Lung microvascular endothelial cell (primary cell): ENCODE measurements around the gene SCRG1. TPM values are rescaled to one million over a fixed set of nuclear protein-coding genes. Genes with fewer than 3 reads are reported as not detected.

Source experiments
- DNase-seq, 2 donors: peaks; one replicate each; pipeline versions ENCODE4 v3.0.0 to v3.0.0-alpha.2; 2010; ENCODE audit warnings: low read depth in 2 of 2
- total RNA-seq: library from RNA; depleted of rRNA; stranded (reverse); fragments of >200 nt; gene quantifications from 2 replicates; pipeline ENCODE4 v1.2.1, GENCODE V29; 2014

Gene SCRG1
- total RNA-seq, 1 donor from 2014 or later: not detected

DNA sequence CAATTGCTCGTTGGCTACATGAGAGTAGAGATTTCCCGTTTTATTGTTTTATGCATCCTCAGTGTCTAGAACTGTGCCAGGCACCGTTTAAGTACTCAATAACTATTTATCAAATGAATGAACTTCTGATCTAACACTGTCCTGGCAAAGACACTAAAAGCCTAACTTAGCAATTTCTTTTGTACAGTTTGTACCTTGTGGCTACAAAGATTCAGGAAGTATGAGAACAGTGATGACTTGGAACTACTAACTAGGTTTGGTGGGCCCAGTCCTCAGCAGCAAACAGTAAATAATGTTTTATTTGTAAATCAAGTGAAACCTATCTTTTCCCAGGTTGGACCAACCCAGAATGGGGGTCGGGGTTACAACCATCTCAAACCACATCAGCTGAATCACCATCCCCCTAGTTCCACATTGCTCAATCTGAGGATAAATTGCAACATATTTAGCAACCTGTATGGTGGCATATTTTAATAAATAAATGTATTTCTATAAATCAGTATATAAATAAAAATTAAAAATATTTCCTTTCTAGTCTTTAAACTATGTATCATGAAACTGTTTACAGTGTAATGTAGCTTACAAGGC is 12.3 kb upstream of the SCRG1 start:
- DNase-seq: no peak

DNA sequence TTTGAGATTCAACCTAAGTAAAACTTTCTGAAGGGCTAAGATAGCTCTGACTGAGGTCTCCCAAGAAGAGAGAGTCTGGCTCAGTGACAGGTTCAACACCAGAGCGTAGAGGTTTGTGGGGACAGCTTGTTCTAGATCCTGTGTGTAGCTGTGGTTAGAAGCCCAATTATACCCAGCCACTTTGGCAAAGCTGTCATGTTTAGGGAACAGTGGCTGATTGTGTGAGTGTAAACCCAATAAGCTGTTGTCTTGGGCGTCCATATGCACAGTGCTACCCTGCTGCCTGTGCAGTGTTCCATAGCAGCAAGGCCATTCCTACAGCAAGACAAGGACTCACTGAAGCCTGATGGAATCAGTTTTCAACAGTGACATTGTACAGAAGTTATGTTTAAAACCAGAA is 11.2 kb upstream of the SCRG1 start:
- DNase-seq: no peak

DNA sequence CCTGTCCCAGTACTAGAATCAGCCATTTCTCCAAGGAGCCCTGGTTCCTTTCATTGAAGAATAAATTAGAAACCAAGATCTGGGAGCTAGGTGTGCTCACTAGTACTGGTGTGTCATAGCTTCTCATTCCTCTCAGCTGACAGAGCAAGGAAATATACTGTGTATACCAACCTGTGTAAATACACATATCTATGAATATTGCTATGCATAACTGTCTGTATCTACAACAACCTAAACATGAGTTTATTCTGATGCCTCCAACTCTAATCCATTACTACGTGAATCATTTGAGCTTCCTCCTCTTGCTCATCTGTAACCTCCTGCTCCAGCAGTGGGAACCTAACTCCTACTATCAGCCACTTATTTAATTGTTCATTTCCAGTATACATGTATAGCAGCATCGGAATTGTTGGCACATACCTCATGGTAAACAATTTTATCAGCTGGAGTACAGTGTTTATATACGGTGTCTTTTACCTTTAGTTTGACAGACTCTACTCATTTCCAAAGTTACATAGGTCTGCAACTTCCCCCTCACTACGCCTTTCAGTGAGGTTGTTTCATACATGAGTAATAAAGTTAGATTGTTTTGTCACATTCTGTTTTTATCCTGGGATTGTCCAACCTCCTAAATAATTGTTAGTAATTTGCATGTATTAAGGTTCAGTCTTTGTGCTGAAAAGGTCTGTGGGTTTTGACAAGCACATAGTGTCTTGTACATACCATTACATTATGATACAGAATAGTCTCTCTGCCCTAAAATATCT is 7.1 kb upstream of the SCRG1 start:
- no peak for DNase-seq

DNA sequence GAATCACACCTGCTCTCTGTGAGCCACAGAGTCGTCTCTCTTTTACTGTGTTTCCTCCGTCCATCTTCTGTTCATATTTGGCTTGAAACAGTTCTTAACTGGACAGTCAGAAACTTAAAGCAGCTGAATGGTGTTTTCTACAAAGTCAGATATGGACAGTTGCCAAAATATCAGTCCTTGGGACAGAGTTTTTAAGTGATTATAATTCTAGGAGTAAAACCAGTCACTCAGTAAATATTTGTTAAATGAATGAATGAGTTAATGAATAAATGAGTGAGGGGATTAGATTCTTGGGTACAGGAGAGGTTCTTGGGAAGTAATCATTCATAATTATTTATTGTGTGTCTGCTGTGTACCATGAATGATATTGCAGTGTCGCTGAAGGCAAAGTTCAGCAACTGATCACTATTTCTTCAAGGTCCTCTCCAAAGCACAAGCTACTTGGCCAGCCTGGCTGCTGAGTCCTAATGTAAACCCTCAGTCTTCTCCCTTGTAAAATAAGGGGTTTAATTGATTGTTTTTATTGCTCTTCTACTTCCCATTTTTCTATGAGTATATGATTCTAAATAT is 5.5 kb upstream of the SCRG1 start:
- no peak for DNase-seq

DNA sequence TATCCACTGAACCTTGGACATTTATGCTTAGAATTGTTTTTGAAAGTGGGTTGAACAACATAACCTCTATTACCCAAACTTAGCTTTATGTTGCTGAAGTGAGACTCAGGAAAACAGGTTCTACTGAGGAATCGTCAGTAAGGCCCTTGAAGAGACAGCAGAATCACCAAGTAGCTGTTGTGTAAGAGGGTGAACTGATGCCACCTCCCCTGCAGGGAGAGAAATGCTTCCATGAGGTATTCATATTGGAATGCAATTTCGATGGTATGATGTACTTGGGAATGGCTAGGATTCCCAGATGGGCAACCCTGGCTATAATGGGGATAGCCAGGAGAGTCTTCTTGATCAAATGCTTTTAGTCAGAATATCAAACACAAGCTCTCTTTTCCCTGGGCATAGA is 4.1 kb upstream of the SCRG1 start:
- no peak for DNase-seq

DNA sequence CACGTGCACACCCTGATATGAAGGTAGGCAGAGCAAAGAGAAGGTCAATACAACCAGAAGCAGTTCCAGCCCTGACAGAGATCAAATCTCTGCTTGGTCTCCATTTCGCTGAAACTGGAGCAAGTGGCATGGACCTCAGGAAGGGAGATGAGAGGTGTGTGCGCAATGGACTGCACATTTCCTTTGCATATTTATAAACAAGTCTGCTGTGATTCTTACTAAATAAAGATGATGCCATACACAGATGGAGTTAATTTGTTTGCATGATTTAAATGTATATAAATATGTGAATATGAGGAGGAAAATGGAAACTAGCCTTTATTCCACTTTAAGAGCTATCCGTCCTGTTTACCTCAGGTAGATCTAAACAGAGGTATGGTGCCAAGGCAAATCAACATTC is 2.1 kb upstream of the SCRG1 start:
- DNase-seq: no peak

DNA sequence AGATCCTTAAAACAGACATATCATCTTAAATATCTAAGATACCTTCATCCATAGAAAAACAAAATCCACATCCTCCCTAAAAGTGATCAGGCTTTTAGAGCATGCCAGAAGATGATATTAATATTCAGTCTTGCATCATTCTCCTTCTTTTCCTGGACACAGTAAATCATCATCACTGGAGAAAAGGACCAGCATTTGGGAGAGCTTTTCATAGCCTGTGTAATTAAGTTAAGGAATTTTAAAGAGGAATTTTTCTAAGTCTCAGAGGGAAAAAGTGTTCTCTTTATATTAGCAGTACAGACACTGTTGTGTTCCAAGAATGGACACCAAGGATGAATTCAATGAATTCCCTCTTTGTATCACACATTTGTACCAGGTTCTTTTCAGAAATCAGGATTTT is 696 bp downstream of the SCRG1 start:
- DNase-seq: no peak

DNA sequence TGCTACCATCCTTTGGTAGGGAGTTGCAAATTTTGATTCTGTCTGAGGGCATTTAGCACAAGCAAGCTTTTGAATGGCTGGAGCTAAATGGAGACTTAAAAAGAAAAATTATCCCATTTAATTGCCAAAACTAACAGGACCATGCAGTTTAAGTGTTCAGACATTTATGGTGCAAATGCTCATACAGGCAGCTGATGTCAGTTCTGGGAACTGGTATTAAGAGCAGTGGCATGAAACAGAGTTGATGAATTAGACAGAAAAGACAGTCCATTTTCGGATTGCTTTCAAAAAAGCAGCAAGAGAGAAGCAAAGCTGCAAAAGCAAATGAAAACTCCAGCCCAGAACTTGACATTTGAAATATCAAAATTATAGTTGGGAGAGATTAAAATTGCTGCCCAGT is 1.3 kb downstream of the SCRG1 start:
- DNase-seq: no peak

DNA sequence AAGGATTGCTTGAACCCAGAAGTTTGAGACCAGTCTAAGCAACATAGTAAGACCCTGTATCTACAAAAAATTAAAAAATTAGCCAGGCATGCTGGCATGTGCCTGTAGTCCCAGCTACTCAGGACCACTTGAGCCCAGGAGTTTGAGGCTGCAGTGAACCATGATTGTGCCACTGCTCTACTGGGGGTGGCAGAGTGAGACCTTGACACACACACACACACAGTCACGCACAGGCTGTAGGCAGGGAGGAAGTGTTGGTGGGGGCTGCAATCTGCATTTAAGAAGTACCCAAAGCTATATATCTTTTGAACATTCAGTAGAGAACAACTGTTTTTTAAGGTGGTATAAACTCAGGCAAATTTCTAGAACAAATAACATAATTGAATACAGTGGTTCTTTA is 7.2 kb downstream of the SCRG1 start:
- DNase-seq: no peak

DNA sequence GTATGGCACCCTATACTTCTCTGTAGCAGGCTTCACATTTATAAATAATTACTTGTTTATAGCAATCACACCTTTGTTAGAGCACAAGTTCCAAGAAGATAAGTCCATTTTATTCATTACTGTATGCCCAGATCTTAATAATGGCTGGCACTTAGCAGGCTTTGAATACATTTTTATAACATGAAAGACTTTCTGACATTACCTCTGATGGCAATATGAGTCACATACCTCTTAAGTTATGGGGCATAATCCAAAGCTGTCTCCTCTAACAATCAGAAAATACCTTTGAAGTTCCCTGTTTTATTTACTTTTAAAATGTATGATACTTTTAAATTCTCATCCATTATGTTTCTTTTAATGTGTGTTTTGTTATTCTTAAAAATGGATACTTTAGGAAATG is 12.2 kb downstream of the SCRG1 start:
- DNase-seq: no peak

DNA sequence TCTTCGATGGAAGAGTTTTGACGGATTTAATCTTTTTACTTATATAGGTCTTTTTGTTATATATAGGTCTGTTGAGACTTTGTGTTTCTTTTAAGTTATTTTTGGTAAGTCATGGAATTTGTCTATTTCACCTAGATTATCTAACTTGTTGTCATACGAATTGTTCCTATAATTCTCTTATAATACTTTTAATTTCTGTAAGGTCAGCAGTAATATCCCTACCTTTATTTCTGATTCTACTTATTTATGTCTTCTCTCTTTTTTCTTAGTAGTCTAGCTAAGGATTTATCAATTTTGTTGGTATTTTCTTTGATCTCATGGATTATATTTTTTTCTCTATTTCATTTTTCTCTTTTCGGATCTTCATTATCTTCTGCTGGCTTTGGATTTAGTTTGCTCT is 16.6 kb downstream of the SCRG1 start:
- DNase-seq: no peak

DNA sequence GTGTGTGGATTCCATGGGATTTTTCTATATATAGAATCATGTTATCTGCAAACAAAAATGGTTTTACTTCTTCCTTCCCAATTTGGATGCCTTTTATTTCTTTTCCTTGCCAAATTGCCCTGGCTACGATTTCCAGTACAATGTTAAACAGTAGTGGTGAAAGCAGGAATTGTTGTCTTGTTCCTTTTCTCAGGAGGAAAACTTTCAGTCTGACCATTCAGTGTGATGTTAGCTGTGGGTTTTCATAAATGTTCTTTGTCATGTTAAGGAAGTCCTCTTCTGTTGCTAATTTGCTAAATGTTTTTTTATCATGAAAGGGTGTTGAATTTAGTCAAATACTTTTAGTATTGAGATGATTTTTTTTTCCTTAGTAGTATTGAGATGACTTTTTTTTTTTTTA is 17.3 kb downstream of the SCRG1 start:
- peak in 1 of 2 donors; percentile 20 for DNase-seq

DNA sequence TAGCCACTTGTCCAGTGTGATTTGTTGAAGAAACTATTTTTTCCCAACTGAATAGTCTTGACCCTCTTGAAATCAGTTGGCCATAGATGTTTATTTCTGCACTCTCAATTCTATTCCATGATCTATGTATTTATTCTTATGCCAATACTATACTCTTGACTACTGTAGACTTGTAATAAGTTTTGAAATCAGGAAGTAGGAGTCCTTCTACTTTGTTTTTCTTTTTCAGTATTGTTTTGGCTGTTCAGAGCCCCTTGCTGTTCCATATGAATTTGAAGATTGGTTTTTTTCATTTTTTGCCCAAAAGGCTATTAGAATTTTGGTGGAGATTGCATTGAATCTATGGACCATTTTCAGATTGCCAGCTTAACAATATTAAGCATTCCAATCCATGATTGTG is 17.9 kb downstream of the SCRG1 start:
- no peak for DNase-seq

DNA sequence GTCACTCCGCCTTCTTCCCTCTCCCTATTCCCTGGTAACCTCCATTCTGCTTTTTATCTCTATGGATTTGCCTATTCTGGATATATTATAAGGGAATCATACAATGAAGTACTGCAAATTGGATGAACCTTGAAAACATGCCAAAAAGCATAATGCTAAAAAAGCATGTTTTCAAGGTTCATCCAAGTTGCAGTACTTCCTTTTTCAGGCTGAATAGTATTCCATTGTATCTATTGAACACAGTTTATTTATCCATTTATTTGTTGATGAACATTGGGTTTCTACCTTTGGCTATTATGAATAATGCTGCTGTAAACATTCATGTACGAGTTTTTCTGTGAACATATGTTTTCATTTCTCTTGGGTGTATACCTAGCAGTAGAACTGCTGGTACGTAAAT is 19.0 kb downstream of the SCRG1 start:
- DNase-seq: no peak

DNA sequence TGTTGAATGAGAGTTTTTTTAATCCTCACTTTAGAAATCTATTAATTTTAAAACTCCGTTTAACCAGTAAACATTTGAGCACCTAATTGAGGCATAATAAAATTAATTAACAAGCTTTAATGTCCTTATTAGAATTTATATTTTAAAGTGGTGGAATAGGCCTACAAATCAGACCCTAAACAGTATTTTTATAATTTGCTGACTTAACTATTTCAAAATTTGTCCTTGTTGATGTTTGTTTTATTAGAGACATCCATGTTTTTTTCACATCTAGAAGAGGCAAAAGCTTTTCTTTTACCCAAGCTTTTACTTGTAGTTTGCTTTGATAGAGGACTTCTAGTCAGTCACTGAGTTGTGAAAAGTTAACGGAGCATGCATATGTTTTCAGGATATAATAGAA is 24.3 kb downstream of the SCRG1 start:
- no peak for DNase-seq

DNA sequence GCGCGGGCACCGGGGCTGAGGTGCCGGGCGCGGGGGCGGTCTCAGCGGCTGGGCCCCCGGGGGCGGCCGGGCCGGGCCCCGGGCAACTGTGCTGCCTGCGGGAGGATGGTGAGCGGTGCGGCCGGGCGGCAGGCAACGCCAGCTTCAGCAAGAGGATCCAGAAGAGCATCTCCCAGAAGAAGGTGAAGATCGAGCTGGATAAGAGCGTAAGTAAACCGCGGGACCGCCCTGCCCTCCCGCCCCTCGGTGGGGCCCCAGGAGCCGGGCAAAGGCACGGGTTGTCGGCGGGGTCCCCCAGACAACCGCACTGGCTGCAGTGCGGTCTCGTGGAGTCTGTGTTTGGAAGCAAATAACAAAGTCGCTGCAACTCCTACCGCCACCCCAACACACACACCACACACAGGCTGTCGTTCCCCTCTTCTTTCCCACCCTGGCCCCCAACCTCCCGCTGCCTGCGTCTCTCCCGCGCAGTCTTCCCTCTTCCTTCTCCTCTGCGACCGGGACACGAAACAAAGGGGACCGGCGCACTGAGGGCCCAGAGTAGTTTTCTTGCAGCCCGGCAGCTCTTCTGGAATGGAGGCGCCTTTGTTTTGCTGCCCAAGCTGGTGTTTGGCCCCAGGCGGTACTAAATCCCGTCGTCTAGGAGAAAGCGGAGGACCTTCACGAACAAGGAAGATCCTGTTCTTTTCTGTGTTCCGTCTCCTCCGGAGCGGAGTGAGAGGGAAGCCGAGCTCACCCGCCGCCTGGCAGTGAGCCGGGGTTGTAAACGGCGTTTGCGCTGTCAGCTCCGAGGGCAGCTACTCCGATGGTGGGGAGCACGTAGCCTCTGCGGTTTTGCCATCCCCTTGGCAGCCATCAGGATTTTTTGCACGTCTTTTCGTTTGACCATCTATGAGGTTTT is 27.4 kb downstream of the SCRG1 start:
- DNase-seq: peak; percentile 68 to 81

DNA sequence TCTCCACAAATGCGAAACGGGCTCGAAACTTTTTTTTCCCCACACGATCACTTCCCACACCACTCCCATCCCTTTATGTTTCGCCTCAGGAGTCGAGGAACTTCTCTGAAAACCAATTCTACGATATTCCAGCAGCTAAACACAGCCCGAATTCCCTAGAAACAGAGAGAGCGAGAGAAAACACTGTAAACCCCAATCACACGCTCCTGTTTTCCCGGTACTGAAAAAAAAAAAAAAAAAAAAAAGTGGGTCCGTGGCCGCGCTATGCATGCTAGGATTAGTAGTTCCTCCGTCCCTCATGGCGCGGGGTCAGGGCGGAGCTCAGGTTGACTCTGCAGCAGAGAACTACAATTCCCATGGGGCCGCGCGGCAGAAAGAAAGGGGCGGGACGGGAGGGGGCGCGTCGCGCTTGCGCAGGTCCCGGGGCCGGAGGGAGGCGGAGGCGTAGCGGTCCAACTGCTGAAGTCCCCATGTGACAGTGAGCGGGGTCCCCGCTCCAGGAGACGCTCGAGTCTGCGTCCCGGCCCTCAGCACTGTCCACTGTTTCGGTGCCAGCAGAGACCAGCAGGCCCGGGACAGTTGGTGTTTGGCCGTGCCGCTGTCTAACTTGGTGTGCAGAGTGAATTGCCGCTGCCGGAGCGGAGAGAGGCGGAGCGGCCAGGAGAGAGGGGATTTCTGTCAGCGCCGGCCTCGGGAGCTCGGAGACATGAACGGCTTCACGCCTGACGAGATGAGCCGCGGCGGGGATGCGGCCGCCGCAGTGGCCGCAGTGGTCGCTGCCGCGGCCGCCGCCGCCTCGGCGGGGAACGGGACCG is 28.2 kb downstream of the SCRG1 start, which contains the start of gene SAP30:
SAP30 (plus strand) TSS at position 478 of the 815 bp plus-strand sequence; CDS start at position 707, 229 bp downstream.
- DNase-seq: peak; percentile 99 to 100

DNA sequence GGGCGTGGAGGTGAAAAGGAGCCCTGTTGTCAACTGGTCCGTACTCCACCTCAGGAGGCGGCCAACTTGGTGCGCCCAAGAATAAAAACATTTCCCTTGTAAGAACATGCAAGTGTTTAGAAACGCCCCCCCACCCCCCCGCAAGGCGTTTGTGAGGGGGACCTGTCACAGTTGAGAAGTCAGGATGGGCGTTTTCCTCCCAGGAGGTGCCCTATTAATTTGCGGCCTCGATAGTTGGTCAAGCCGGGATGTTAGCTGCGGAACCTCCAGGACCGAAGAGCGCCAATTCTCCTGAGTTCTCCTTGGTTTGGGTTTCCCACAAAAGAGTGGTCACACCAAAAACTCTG is 28.8 kb downstream of the SCRG1 start:
- DNase-seq: no peak

DNA sequence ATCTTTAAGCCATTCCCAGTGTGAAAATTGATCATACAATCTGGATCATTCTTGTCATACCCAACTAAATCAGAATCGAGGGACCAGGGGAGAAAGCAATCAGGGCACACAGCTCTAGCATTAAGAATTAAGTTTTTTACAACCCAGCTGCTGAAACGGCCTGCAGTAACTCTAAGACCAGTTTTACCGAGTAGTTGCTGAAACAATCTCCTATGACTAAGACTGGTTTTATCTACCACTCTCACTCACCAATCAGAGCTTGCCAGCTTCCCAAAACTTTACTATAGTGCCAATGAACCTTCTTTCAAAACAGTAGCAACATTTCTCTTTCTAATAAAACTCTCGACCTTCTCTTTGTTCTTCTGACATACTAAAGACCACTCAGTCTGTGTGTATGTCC is 31.0 kb downstream of the SCRG1 start:
- peak; percentile 10 to 19 for DNase-seq

DNA sequence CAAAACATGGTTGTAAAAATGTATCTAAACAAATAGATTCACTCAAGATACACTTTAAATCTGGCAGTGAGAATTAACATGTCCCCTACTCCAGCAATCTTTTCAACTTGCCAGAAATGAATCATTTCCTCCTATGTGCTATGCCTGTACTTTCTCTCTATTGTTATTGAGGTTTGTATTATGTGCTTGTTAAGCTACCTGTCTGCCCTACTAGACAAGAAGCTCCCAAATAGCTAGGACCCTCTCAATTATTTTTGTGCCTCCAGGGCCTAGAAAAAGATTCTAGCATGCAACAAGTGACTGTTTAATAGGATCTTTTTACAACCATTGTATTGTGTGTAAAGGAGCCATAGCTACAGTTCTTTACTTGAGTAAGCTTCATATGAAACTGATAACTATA is 31.6 kb downstream of the SCRG1 start:
- peak; percentile 63 to 77 for DNase-seq

DNA sequence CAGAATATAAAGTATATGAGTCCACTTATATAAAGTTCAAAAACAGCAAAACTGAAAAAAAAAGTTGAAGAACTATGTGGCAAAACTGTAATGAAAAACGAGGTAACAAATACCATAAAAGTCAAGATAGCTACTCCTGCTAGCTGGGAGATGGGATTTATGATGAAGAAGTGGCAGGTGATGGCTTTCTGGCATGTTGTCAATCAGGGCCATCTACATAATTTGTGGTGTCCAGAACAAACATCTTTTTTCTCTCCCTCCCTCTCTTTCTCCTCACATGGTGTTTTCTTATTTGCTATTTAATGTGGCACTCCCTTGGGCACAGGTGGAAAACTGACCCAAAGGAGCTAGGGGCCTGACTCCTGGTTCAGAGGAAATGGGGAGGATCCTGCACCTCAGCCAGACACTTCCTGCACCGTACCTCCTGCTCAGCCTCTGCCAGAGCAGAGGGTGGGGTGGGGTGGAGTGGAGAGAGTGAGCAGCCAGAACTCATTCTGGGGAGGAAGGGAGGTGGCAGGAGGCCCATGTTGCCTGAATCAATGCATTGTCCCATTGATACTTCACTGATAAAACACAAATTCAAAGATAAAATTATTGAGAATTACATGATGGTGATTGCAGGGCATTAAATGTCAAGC is 33.4 kb downstream of the SCRG1 start:
- peak in 1 of 2 donors; percentile 7 for DNase-seq
